Activated CD4-positive, CD25-positive, alpha-beta regulatory T cell treated with anti-CD3 and anti-CD28 coated beads, Interleukin-2, amount 50 U/mL, for 24 hours (primary cell): ENCODE data around the gene STOML2.

ENCODE experiments used
- ATAC-seq, 2 donors: fragments of 150-1000 bp; cut with Tn5 transposase; one replicate each; pipeline ENCODE4 v1.10.0; 2021; ENCODE audit warnings: mild to moderate bottlenecking in 1 of 2, moderate library complexity in 1 of 2

STOML2 gene

GRCh38 chr9:35071814-35072460 is 31.0 kb downstream of the STOML2 start:
- peak; percentile 39 to 53 for ATAC-seq

DNA sequence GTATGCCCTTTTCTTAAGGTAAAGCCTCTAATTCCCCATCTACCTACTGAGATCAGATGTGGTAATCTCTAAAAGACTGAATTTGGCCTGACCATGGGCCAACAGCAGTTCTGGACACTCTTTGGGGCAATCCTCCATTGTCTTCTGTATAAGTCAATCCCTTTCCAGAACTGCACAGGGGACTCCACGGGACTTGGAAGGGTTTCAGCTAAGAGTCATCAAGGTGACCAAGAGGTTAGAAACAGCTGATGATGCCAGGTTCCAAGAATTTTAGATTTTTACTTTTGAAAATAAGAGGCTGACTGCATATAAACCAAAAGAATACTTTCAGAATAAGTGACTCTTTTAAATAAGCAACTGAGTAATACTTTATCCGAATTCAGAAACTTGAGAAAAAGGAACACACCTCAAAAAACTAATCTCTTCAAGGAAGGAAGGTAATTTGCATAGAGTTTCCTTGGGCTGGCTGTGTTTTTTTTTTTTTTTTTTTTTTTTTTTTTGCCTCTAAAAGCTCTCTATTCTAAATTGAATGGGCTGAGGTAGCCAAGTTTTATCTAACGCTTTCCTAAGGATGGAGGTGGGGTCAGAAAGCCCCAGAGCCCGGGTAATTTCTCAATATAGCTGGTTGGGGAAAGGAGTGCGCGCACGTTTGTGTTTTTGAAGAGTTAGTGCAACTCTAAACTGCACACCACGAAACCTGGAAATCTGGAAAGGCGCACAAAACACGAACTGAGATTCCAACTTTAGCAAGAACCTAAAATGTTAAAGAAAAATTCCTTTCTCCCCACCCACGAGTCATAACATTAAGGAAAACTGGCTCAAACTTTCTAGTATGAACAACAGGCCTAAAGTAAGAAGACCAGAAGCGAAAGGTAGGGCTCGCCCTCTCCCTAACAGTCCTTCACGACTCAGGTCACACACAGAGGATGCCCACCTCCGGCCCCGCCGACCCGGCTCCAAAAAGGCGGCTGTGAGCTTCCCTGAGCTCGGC is 31.8 kb downstream of the STOML2 start:
- ATAC-seq, result peak; percentile 2 to 9

DNA sequence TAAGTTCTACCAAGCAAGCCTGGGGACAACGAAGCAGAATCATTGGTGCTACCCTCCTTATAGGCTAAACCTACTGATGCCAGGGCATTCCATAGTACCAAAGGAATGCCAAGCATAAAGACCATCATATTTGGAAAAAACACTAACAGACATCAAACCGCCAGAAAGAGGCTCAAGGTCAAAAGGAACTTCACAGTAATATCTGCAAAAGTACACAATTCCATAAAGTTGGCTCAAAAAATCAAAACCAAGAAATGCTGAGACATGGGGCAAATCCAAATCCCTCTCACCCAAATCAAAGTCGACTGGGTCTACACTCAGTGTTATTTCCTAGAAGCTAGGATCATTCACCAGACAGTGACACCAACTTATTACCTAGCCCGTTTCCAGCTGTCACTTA is 33.9 kb downstream of the STOML2 start:
- no peak for ATAC-seq

- ATAC-seq, result no peak
Measured at GRCh38 chr9:35067056-35067455, 35.9 kb downstream of the STOML2 start.

- ATAC-seq, result no peak
Measured at GRCh38 chr9:35060548-35061207, 42.3 kb downstream of the STOML2 start.

GRCh38 chr9:35059438-35059837 is 43.5 kb downstream of the STOML2 start:
- no peak for ATAC-seq

DNA sequence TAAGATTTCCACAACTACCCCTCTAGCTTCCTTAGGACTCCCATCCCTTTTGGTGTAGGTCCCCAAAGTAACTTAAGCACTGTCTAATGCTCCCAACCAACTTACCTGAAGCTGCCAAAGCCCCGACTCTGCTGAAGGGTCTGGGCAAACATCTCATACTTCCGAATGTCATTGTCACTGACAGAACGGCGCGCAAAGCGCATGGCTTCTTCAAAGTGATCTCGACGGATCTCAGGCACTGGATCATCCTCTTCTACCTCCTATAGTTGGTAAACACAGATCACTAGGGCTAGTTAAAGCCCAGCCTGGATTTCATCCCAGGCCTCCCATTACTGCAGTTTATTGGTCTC is 45.7 kb downstream of the STOML2 start:
- no peak for ATAC-seq

- peak in 1 of 2 donors; percentile 41 for ATAC-seq
Measured at GRCh38 chr9:35056571-35057270, 46.2 kb downstream of the STOML2 start.

DNA sequence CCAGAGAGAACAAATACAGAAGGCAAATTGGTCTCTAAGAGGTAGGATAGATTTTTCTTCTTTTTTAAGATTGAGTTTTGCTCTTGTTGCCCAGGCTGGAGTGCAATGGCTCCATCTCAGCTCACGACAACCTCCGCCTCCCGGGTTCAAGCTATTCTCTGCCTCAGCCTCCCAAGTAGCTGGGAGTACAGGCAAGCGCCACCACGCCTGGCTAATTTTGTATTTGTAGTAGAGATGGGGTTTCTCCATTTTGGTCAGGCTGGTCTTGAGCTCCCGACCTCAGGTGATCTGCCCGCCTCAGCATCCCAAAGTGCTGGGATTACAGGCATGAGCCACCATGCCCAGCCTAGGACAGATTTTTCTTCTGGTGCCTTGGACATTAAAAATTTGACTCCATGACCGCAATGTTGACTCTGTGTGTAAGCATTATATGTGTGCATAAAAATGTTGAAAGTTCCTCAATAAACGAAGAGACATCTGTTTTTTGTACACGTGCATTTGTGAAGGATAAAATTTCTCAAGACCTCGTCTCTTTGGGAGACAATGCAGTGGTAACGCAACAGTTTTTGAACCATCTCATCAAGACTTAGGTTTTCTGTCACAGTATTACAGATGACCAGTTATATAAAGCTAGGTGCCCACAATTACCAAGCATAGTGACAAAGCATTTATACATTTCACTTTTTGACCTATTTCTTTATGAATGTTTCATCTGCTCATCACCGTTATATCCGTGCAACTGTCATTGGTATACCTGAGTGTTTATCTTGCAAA is 47.9 kb downstream of the STOML2 start:
- no peak for ATAC-seq

DNA sequence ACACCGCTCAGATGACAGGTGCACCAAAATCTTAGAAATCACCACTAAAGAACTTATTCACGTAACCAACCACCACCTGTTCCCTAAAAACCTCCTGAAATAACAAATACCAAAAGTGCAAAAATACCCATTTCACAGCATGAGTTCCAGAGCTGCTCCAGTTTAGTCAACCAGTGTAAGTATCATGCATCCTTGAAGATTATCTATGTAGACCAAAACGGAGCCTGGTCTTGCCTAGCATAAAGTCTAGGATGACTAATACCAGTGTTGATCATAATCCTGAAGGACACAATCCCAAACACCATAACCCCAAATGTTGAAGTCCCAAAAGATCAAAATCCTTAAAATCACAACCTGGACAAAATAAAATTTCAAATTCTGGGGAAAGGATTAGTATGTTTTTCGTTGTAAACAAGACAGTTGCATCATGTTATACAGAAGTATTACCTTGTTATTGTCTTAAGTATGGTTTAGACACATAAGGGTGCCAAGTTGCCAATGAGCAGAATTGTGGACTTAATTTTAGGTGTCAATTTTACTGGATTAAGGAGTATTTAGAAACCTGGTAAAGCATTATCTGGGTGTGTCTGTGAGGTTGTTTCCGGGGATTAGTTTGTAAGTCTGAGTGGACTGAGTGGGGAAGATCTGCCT is 48.6 kb downstream of the STOML2 start:
- no peak for ATAC-seq

DNA sequence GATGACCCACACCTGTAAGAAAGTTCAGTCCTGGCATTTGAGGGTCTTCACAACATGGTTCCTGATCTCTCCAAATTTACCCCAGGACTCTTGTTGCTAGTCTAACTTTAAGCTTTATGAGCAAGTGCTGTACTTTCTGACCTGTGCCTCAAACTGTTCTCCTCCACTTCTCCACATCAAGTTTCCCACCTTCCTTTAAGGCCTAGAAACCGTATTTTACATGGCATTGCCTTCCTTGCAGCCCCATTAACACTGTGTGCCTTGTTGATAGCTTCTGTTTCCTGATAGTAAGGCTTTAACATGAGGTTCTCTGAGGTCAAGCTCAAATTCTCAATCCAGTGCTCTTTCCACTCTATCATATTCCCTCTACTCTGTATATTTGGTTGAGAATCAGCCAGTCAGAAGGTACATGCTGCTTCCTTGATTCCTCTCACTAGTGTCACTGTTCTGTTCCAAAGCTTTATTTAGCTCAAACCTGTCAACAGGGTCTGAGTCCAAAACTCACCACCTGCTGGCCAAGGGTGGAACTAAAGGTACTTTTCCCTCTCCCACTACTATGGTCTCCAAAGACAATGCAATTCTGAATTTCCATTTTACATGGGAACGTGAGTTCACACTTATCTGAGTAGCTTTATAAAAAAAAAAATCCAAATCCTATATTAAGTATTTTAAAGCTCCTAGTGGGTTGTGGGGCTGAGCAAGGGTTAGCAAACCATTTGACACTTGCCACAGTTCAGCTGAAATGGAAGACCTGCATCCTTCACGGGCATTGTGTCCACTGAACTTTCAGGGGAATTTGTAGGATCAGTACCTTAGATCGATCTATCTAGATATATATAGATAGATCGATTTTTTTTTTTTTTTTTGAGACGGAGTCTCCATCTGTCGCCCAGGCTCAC is 51.6 kb downstream of the STOML2 start:
- peak; percentile 64 to 76 for ATAC-seq
